ENCODE results near the gene ZEB2.

The ZEB2 gene

GRCh38 chr2:144414324-144414845 lies 105.5 kb downstream of the ZEB2 start:
- H3K4me1 ChIP-seq (ENCODE audit: control insufficient read depth in 1 of 2, insufficient read depth in 2 of 2, low read length in 2 of 2) = no peaks in the 10 kb centered on the region
- no peaks in the 10 kb centered on the region for H3K27me3 ChIP-seq (ENCODE audit: insufficient read depth, low read length)
- peak; percentile 64 to 67 for DNase-seq
- H2BK120ac ChIP-seq (ENCODE audit: insufficient read depth, low read length, poor library complexity) = no peak overlapping the region
- no CpG with 5 or more reads among the region's 5 CpGs for WGBS (ENCODE audit: extremely low coverage, insufficient coverage, insufficient read length)
- no peak overlapping the region for H3K9ac ChIP-seq (ENCODE audit: low read length)
- no peak overlapping the region for H4K91ac ChIP-seq (ENCODE audit: low read depth, low read length)
- no peak overlapping the region for H3K14ac ChIP-seq (ENCODE audit: low read length)
- no peak overlapping the region for H3K23ac ChIP-seq (ENCODE audit: low read length)
- H3K79me2 ChIP-seq (ENCODE audit: control insufficient read depth, insufficient read depth, low read length, poor library complexity) = no peaks in the 10 kb centered on the region
- H3K79me1 ChIP-seq (ENCODE audit: low read length) = peaks cover 2% of the 10 kb centered on the region
- no peak overlapping the region for H3K18ac ChIP-seq (ENCODE audit: low read length)
- H3K4ac ChIP-seq (ENCODE audit: low read depth, low read length) = no peak overlapping the region
- H3K27ac ChIP-seq (ENCODE audit: low read depth, low read length) = no peak overlapping the region
- H3K36me3 ChIP-seq (ENCODE audit: control insufficient read depth in 1 of 2, insufficient read depth in 2 of 2, low read length in 2 of 2) = peaks cover 0 to 2% of the 10 kb centered on the region in 2 experiments
- no peak overlapping the region for H2AFZ ChIP-seq (ENCODE audit: insufficient read depth, low read length, poor library complexity)
- H2BK12ac ChIP-seq (ENCODE audit: low read length) = no peak overlapping the region
- no peak overlapping the region for H4K8ac ChIP-seq (ENCODE audit: low read depth, low read length)
- H2AK5ac ChIP-seq (ENCODE audit: low read length) = no peak overlapping the region
- no peak overlapping the region for H3K4me2 ChIP-seq (ENCODE audit: low read length)
- no peak overlapping the region for H2BK5ac ChIP-seq (ENCODE audit: low read depth, low read length, poor library complexity)
- peaks cover 2% of the 10 kb centered on the region for H3K9me3 ChIP-seq (ENCODE audit: insufficient read depth, low read depth, low read length)
- H3K4me3 ChIP-seq (ENCODE audit: low read depth, low read length) = no peak overlapping the region
- no peak overlapping the region for H4K12ac ChIP-seq (ENCODE audit: low read depth, low read length)

- Histone ChIP-seq H3K79me1 (ENCODE audit: low read length) (peaks cover 2% of the 10 kb centered on the region), H2BK12ac (ENCODE audit: low read length) (no peak overlapping the region), H3K9ac (ENCODE audit: low read length) (no peak overlapping the region), H4K12ac (ENCODE audit: low read depth, low read length) (no peak overlapping the region), H3K4me1 (ENCODE audit: control insufficient read depth in 1 of 2, insufficient read depth in 2 of 2, low read length in 2 of 2) (no peaks in the 10 kb centered on the region), H4K91ac (ENCODE audit: low read depth, low read length) (no peak overlapping the region), H3K18ac (ENCODE audit: low read length) (no peak overlapping the region), H3K14ac (ENCODE audit: low read length) (no peak overlapping the region), H2AK5ac (ENCODE audit: low read length) (no peak overlapping the region), H3K23ac (ENCODE audit: low read length) (no peak overlapping the region), H3K4ac (ENCODE audit: low read depth, low read length) (no peak overlapping the region), H3K27ac (ENCODE audit: low read depth, low read length) (no peak overlapping the region), H3K36me3 (ENCODE audit: control insufficient read depth in 1 of 2, insufficient read depth in 2 of 2, low read length in 2 of 2) (peaks cover 0 to 2% of the 10 kb centered on the region in 2 experiments), H2BK5ac (ENCODE audit: low read depth, low read length, poor library complexity) (no peak overlapping the region), H3K4me3 (ENCODE audit: low read depth, low read length) (no peak overlapping the region), H2AFZ (ENCODE audit: insufficient read depth, low read length, poor library complexity) (no peak overlapping the region), H4K8ac (ENCODE audit: low read depth, low read length) (no peak overlapping the region), H3K27me3 (ENCODE audit: insufficient read depth, low read length) (no peaks in the 10 kb centered on the region), H3K4me2 (ENCODE audit: low read length) (no peak overlapping the region), H3K79me2 (ENCODE audit: control insufficient read depth, insufficient read depth, low read length, poor library complexity) (no peaks in the 10 kb centered on the region), H2BK120ac (ENCODE audit: insufficient read depth, low read length, poor library complexity) (no peak overlapping the region), H3K9me3 (ENCODE audit: insufficient read depth, low read depth, low read length) (peaks cover 2% of the 10 kb centered on the region)
- peak in 1 of 2 donors; percentile 15 for DNase-seq
- WGBS (ENCODE audit: extremely low coverage, insufficient coverage, insufficient read length) = no CpG with 5 or more reads among the region's 2 CpGs
Observed at GRCh38 chr2:144412709-144413108, 107.2 kb downstream of the ZEB2 start.

- no CpG with 5 or more reads among the region's 7 CpGs for WGBS (ENCODE audit: extremely low coverage, insufficient coverage, insufficient read length)
- Histone ChIP-seq H4K12ac (ENCODE audit: low read depth, low read length) (no peak overlapping the region), H4K91ac (ENCODE audit: low read depth, low read length) (no peak overlapping the region), H3K4me2 (ENCODE audit: low read length) (no peak overlapping the region), H2BK120ac (ENCODE audit: insufficient read depth, low read length, poor library complexity) (no peak overlapping the region), H2BK12ac (ENCODE audit: low read length) (no peak overlapping the region), H3K79me2 (ENCODE audit: control insufficient read depth, insufficient read depth, low read length, poor library complexity) (no peaks in the 10 kb centered on the region), H3K27ac (ENCODE audit: low read depth, low read length) (no peak overlapping the region), H3K23ac (ENCODE audit: low read length) (no peak overlapping the region), H3K18ac (ENCODE audit: low read length) (no peak overlapping the region), H3K4me1 (ENCODE audit: control insufficient read depth in 1 of 2, insufficient read depth in 2 of 2, low read length in 2 of 2) (no peaks in the 10 kb centered on the region), H4K8ac (ENCODE audit: low read depth, low read length) (no peak overlapping the region), H3K27me3 (ENCODE audit: insufficient read depth, low read length) (no peaks in the 10 kb centered on the region), H3K4ac (ENCODE audit: low read depth, low read length) (no peak overlapping the region), H3K14ac (ENCODE audit: low read length) (no peak overlapping the region), H2AFZ (ENCODE audit: insufficient read depth, low read length, poor library complexity) (no peak overlapping the region), H3K9me3 (ENCODE audit: insufficient read depth, low read depth, low read length) (peaks cover 2% of the 10 kb centered on the region), H3K79me1 (ENCODE audit: low read length) (peaks cover 2% of the 10 kb centered on the region), H3K4me3 (ENCODE audit: low read depth, low read length) (no peak overlapping the region), H2AK5ac (ENCODE audit: low read length) (no peak overlapping the region), H2BK5ac (ENCODE audit: low read depth, low read length, poor library complexity) (no peak overlapping the region), H3K36me3 (ENCODE audit: control insufficient read depth in 1 of 2, insufficient read depth in 2 of 2, low read length in 2 of 2) (peaks cover 0 to 2% of the 10 kb centered on the region in 2 experiments), H3K9ac (ENCODE audit: low read length) (no peak overlapping the region)
- DNase-seq = no peak
Observed at GRCh38 chr2:144411473-144411872, 108.4 kb downstream of the ZEB2 start.

DNA sequence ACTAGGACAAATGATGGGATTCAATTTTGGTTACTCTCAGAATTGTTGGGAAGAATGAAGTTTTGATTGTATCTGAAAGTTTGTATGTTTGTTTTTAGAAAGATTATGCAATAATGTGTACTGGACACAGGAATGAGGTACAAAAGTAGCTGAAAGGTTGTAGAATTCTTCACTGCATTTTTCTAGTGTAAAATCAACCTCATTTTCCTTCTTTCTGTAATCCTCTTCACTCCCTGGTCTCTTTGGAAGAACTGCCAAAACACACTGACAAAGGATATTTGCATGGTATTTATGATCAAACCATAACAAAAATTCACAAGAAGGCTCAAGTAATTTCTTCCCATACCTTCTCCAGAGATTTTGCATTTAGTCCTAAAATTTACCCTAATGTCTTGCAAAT lies 110.7 kb downstream of the ZEB2 start:
- Histone ChIP-seq H4K8ac (ENCODE audit: low read depth, low read length) (no peak overlapping the region), H3K36me3 (ENCODE audit: control insufficient read depth in 1 of 2, insufficient read depth in 2 of 2, low read length in 2 of 2) (peaks cover 0 to 2% of the 10 kb centered on the region in 2 experiments), H3K23ac (ENCODE audit: low read length) (no peak overlapping the region), H3K4me1 (ENCODE audit: control insufficient read depth in 1 of 2, insufficient read depth in 2 of 2, low read length in 2 of 2) (peaks cover 2 to 4% of the 10 kb centered on the region in 2 experiments), H2BK120ac (ENCODE audit: insufficient read depth, low read length, poor library complexity) (no peak overlapping the region), H3K9me3 (ENCODE audit: insufficient read depth, low read depth, low read length) (peaks cover under 1% of the 10 kb centered on the region), H3K14ac (ENCODE audit: low read length) (no peak overlapping the region), H3K27ac (ENCODE audit: low read depth, low read length) (no peak overlapping the region), H2AFZ (ENCODE audit: insufficient read depth, low read length, poor library complexity) (no peak overlapping the region), H3K79me2 (ENCODE audit: control insufficient read depth, insufficient read depth, low read length, poor library complexity) (no peaks in the 10 kb centered on the region), H3K27me3 (ENCODE audit: insufficient read depth, low read length) (no peaks in the 10 kb centered on the region), H3K4ac (ENCODE audit: low read depth, low read length) (no peak overlapping the region), H2AK5ac (ENCODE audit: low read length) (no peak overlapping the region), H2BK5ac (ENCODE audit: low read depth, low read length, poor library complexity) (no peak overlapping the region), H3K79me1 (ENCODE audit: low read length) (peaks cover 3% of the 10 kb centered on the region), H2BK12ac (ENCODE audit: low read length) (no peak overlapping the region), H4K12ac (ENCODE audit: low read depth, low read length) (no peak overlapping the region), H3K4me3 (ENCODE audit: low read depth, low read length) (no peak overlapping the region), H4K91ac (ENCODE audit: low read depth, low read length) (no peak overlapping the region), H3K4me2 (ENCODE audit: low read length) (no peak overlapping the region), H3K18ac (ENCODE audit: low read length) (no peak overlapping the region), H3K9ac (ENCODE audit: low read length) (no peak overlapping the region)
- DNase-seq = peak in 1 of 2 donors; percentile 23
